GM10266 (cell line): ENCODE data around the gene ENOPH1.
"Not testable (repeated sequence)": the region's sequence is repeated elsewhere in the genome, so short reads cannot be mapped to it uniquely, and the experiment has no call there.

ENCODE experiments used
- DNase-seq: peaks from one replicate; pipeline ENCODE4 v3.0.0; 2012; ENCODE audit errors: extremely low spot score
- CTCF ChIP-seq: IDR thresholded peaks from 2 replicates; pipeline ENCODE4 v1.5.1; 2012; ENCODE audit warnings: mild to moderate bottlenecking, low read depth; ENCODE audit not compliant: control insufficient read depth, insufficient read depth; ENCODE audit errors: missing control alignments

Gene ENOPH1

GRCh38 chr4:82473621-82474164 lies 43.3 kb downstream of the ENOPH1 start:
- no peak for TF ChIP-seq CTCF
- DNase-seq = no peak

GRCh38 chr4:82475931-82476330 lies 45.5 kb downstream of the ENOPH1 start:
- DNase-seq = not testable (repeated sequence)

- not testable (repeated sequence) for DNase-seq
Observed at GRCh38 chr4:82477469-82477868, 47.1 kb downstream of the ENOPH1 start.

GRCh38 chr4:82479562-82479961 lies 49.2 kb downstream of the ENOPH1 start:
- no peak for TF ChIP-seq CTCF
- DNase-seq = no peak

GRCh38 chr4:82480771-82481505 lies 50.5 kb downstream of the ENOPH1 start:
- TF ChIP-seq CTCF = no peak
- DNase-seq = no peak

- no peak for DNase-seq
- TF ChIP-seq CTCF = no peak
Observed at GRCh38 chr4:82481506-82481840, 51.1 kb downstream of the ENOPH1 start.

GRCh38 chr4:82482387-82482786 lies 52.0 kb downstream of the ENOPH1 start:
- DNase-seq = no peak
- TF ChIP-seq CTCF = no peak

GRCh38 chr4:82484996-82485783 lies 54.8 kb downstream of the ENOPH1 start:
- TF ChIP-seq CTCF = no peak
- DNase-seq = no peak
